Stimulated activated CD8-positive, alpha-beta memory T cell treated with anti-CD3 and anti-CD28 coated beads, Interleukin-15, amount 100 ng/mL, for 48 hours (primary cell): ENCODE data around the gene HTR4.
"Not testable (repeated sequence)": the region's sequence is repeated elsewhere in the genome, so short reads cannot be mapped to it uniquely, and the experiment has no call there.

ENCODE experiments used
- DNase-seq, 2 donors: peaks; one replicate each; pipeline ENCODE4 v3.0.0-alpha.2; 2020; ENCODE audit warnings: low read depth in 2 of 2

HTR4 gene

DNA sequence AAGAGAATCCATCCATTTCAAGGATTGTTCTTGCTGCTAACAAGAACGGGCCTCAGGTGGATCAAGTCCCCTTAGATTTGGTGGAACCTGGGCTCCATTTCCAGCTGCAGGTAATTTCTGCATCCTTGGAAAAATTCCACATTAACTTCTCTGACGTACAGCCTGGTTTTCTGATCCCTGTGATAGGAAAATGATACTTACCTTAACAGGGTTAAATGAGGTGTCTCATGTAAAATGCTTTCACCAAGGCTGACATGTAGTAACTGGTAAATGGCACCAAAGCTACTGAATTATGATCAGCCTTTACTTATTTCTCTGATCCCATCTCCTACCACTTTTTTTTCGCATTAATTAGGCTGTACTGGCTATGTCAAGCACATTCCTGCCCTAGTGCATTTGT, 176.9 kb downstream of the HTR4 start:
- no peak for DNase-seq

DNA sequence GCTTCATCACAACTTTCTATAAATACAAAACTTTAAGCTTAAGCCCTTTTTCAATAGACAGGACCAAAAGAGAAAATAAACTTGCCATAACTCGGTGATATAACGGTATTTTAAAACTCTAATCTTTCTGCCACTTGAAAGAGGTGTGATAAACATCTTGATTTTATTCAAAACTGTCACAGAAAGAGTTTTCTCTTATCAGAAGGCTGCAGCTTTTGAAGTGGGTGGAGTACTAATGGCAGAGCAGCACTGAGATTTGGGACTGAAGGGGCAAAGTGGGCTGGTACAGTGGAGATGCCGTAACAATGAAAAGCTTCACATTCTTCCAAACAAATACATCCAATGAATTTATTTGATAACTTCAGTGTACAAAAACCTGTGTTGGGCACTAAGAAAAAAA, 178.0 kb downstream of the HTR4 start:
- no peak for DNase-seq

DNA sequence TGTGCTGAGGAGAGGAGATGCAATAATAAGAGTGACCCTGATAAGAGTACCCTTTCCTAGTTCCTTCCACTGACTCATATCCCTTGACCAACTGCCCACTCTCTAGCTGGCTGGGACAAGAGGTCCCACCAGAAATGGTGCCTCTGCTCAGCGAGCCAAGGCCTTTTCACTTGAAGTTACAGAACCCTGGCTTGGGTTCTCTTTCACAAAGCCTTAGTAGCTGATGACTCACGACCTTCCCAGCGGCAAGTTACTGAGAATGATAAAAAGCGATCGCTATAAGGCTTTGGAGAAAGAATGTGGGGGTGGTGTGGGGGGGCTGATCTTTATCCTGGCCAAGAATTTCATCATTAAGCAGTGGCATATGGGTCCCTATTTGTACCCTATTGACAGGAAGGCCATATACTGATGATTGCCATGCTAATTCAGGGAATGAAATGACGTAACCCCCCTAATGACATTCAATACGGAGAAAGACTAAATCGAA, 180.3 kb downstream of the HTR4 start:
- DNase-seq, result no peak

DNA sequence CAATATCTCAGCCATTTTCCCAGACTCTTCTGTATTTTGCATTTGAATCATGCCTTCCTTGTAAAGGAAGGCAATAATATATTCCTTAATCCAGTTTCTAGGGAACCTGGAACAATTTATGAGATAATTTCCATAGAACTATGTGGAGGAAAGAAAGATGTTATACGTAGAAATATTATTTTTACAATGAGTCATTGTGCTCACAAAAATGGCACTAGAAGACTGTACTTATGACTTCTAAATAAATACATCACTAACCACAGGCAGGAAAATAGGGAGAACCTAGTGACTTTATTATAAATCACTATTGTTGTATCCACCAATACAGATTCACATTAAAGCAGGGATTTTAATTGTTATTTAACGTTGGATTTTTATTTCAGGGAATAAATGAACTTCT, 182.9 kb downstream of the HTR4 start:
- DNase-seq, result no peak

DNA sequence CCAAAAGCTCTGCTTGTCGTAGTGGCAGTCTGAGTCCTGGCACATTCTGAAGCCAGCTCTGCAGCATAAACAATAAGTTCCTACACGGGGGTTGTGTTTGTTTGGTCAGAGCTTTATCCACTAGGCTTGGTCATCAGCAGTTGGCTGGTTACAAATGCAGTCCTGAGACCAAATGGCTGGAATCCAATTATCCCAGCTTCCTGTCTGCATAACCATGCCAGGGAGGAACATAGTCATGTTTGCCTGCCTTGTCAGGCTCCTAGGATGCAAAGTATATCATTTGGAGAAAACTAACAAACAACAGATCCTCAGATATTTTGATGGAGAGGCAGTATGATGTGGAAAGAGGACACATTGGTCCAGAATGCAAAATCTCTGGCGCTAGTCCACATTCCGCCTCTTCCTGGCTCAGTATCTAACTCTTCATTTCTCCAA, 184.8 kb downstream of the HTR4 start:
- no peak for DNase-seq

DNA sequence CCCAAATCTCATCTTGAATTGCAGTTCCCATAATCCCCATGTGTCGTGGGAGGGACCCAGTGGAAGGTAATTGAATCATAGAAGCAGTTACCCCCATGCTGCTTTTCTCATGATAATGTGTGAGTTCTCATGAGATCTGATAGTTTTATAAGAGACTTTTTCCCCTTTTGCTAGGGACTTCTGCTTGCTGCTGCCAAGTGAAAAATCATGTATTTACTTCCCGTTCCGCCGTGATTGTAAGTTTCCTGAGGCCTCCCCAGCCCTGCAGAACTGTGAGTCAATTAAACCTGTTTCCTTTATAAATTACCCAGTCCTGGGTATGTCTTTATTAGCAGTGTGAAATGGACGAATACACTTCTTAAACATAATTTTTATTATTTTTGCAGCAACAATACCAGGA, 185.6 kb downstream of the HTR4 start:
- DNase-seq, result not testable (repeated sequence)

DNA sequence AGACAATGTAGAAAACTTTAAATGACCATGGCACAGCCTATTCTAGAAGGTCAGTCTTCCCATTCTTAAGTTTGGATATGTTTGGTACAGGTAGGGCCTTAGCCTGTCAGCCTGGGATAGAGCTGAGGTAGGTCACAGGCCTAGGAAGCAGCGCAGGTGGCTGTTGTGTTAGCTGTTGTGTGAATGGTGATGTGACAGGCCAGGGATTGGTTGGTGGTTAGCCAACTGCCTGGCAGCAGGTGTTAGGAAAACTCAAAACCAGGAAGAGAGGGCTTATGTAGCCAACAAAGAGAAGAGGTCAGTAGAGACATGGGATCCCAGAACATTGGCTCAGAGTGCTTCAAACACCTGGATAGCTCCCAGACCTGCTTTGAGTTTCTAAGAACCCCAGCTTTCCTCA, 186.4 kb downstream of the HTR4 start:
- DNase-seq, result no peak

DNA sequence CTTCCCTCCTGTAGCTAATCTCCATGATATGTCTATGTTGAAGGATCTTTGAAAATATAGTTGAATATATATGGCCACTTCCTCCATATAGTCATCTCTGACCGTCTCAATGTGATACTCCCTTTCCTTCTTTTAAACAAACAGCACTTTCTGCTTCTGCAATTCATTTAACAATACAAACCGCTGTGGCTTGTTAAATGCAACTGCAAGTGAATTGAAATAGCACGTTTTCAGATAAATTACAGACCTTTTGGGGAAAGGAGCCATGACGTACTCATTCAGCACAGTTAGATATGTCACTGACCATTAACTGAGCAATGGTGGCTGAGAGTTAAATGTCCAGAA, 188.1 kb downstream of the HTR4 start:
- DNase-seq, result no peak

DNA sequence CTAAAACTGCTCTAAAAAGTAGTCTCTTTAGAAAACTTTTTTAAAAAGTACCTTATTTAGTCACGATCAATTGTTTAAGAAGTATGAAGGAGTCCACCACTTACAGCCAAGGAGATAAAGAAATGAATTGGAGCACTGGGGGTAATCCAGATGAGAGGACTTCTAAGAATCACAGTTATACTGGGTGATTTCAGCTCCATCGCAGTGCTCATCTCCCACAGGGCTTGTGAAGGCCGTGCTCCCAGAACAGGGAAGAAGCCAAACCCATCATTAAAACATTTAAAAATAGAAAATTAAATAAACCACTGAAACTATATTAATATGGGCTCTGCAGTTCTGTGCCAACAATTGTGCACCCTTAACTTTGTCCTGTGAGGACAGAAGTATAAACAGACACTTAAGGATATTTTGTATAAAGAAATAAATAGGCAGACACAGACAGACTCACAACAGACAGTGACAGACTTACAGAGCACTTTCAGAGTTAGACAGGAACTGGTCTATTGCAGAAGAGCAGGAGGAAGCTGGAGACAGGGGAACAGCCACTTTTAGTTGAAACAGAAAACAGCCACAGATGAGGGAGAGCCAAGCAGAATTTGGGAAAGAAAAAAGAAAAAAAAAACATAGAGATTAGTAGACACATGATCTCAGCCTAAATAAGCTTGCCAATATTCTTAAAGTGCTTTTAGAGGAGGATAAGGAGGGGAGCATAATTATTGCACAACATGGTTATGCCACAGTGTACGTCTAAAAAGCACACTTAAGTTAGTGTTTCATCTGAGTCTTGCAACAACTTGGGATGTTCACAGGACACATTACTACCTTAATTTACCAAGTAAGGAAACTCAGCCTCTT, 188.7 kb downstream of the HTR4 start:
- no peak for DNase-seq

DNA sequence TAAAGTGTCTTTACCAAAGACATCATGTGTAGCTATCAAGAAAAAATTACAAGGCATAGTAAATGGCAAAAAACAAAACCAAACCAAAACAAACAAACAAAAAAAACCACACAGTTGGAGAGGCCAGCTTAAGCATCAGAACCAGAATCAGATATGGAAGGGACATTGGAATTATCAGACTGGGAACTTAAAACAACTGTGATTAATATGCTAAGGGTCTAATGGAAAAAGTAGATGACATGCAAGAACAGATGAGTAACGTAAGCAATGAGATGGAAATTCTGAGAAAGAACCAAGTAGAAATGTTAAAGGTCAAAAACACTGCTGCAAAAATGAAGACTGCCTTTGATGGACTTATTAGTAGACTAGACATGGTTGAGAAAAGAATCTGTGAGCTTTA, 194.7 kb downstream of the HTR4 start:
- no peak for DNase-seq

DNA sequence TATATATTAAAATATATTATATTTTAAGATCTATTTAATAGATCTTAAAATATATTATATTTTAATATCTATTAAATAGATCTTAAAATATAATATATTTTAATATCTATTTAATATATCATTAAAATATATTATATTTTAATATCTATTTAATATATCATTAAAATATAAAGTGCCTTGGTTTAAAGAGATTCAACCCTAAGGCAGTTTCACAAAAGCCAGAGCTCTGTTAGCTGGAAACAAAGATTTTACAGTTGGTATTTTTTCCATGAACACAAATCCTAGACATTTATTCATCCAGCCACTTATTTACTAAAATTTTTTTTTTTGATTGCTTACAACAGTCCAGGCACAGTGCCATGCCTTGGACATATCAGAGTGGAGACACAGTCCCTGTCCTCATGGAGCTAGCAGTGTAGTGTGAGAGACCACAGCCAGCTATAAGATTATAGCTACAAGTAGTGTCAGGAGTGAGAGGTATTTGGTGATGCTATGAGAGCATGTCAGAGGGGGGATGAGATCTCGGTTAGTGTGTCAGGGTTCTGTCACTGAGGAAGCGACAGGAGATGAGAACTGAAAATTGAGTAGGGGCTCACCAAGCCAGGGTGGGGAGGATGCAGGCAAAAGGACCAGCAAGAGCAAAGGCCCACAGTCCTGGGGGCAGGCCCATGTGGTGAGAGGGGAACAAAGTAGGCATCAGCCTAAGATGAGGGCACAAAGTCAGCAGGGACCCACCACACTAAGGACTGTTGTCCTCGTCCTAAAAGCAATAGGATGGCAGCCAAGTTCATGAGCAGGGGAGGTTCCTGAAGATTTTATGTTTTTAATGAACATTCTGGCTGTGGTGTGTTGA, 196.1 kb downstream of the HTR4 start:
- DNase-seq, result no peak

DNA sequence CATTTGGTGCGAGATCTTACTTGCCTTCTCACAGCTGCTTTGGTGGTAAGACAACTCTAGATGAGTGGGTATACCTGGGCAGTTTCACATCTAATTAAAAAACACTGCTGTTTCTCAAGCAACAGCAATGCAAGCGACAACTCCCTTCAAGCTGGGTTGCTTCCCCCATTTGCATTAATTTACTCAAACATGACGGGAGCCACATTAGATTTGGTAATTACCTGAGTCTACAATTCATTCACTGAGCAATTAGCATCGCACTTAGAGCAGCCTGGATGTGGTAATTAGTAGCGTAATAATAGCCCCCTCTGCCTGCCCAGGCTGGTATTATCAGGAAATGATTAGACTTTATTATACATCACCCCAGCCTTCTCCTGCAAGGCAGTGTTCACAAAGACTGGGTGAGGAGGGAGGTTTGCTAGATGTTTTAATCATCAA, 197.1 kb downstream of the HTR4 start:
- DNase-seq, result no peak

DNA sequence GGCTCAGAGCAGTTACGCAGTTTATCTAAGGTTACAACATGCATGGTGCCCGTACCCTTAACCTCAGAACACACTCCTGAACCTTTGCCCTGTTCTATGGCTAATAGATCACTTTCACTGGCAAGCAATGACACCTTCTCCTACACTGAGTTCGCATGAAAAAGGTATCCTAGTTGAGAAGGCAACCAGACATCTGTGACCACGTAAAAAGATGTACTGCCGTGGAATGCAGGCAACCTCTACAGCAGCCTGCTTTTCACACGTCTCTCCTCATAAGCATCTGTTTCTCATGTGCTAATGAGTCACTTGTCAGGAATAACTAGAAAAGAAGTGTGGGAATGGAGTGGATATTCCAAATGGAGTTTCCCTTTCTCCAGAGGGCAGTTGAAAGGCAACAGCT, 199.1 kb downstream of the HTR4 start:
- no peak for DNase-seq

DNA sequence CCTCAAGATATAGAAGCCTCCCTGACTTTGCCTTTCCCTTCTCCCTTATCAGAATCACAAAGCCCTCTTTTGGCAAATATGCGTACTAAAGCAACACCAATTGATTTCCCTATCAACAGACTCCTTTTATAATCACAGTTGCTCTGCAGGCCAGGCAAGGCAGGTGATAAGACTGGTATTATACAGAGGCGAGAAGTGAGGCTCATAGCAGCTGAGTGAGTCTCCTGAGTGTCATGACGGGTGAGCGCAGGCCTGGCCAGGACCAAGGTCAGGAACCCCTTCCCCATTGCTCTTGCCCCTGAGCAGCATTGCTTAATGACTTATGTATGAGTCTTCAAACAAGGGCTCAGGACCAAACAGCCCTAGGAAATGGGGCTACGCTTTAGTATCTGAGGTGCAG, 199.8 kb downstream of the HTR4 start:
- no peak for DNase-seq

DNA sequence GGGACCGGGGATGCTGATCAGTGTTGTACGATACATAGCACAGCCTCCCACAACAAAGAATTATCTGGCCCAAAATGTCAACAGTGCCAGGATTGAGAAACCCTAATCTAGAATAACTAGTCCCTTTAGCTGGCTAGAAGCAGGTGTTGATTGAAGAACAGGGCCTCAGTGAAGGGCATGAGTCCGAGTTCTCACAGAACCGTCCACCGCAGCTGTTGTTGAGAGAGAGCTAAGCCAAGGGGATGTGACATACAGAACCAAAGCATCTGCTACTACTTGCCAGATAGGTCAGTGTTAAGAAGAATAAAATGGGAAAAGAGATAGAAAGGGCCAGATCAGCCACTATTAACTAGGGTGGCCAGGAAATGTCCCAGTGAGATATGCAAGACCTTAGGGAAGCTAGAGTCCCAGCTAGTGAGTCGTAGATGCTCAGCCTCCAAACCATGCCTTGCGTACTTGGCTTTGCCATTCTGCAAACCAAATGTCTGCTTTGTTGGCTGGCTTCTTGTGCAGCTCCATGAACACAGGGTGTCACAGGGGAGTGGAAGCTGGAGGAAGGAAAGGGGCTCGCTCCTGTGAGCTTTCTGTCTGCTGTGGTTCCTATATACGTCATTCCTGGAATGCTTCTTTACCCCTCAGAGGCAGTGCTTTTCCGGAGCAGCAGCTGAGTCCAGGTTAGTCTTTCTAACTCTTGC, 201.7 kb downstream of the HTR4 start:
- no peak for DNase-seq

DNA sequence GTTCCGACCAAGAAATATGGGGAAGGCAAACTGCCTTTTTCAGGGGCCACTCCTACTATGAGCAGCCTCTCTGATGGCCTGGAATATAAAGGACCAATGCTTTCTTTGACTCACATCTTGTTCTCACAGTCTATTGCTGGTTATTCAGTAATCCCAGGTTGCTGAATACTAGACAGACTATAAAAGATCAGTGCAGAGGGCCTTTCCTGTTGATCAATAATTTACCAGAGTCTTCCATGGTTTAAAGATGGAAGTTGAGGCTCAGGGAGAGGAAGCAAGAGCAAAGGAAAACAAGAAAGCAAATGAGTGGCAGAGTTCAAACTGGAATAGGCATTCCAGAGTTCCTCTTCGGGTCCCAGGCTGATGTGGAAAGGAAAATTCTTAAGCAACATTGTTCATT, 207.7 kb downstream of the HTR4 start:
- DNase-seq, result no peak

DNA sequence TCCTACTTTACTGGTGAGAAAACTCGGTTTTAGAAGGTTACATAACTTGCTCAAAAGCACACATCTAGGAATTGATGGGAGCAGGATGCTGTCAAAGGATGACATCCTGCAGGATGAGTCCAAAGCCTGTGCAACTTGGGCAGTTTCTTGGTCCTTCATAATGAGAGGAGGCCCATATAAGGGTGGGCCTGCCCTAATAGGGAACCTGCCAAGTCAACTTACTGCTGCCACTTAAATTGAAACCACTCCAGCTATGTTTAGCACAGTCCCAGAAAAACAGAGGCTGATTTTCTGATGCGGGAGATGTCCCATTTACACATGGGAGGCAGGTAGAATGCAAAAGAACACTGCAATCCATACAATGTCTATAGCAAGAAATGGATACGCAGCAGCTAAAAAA, 208.7 kb downstream of the HTR4 start:
- DNase-seq, result no peak

DNA sequence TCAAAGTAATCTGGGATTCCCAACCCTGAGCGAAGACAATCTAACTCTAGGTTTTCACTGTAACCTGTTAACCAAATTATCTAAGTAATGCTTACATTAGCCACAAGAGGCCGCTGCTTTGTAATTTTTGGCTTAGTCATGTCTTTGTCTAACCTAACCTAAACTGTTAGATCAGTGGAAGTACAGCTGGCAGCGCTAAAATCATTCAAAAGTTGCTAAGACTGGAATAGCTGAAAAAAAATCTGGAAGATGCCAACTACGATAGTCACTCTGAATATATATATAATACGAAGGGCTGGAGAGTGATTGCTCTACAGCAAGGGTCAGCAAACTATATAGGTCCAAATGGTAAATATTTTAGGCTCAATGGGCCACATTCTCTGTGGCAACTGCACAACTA, 210.3 kb downstream of the HTR4 start:
- peak in 1 of 2 donors; percentile 6 for DNase-seq

DNA sequence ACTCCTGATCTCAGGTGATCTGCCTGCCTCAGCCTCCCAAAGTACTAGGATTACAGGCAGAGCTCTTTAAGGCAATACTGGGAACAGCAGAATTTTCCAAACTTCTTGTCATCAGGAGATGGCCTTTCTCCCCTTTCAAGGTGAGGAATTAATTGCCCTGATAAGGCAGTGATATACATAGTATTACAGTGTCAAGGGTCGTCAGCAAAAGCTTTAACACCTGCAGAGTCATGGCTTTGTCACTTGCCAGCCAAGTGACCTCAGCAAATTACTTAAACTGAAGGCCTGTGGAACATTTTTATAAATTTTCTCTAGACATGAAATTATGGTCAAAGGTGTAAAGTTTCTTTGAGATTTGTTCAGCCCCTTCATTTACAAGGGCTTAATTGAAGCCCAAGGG, 211.1 kb downstream of the HTR4 start:
- no peak for DNase-seq

DNA sequence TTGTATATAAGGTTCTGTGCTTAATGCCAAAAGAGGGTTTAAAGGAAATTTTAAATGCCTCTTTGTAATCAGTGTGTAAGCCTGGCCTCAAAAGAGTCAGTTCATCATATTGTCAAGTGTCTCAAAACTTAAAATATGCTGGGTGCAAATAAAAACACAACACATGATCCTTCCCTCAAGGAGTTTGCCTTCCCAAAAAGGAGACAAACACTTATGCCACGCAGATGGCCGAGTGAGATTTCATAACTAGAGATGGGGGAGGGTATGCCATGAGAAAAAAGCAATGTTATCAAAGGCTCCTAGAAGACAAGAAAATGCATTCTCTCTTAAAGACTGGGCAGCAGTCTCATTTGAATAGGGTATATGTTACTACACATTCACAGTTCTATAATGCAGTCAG, 215.4 kb downstream of the HTR4 start:
- no peak for DNase-seq

DNA sequence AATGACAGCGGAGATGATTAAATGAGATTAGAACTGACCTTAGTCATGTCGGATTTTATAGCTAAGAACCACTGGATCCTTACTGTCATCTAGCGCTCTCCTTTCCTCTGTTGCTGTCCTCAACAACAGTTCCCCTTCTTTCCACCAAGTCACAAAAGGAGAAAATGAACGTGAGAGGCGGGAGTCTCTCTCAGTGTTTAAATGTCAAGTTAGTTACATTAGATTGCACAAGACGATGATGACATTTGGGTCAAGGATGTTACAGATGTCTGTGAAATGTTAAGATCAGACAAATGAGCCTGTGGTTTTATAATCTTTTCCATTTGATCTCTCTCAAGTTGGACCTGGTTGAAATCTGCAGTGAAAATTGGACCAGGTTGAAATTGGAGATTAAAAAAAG, 217.1 kb downstream of the HTR4 start:
- DNase-seq, result no peak

DNA sequence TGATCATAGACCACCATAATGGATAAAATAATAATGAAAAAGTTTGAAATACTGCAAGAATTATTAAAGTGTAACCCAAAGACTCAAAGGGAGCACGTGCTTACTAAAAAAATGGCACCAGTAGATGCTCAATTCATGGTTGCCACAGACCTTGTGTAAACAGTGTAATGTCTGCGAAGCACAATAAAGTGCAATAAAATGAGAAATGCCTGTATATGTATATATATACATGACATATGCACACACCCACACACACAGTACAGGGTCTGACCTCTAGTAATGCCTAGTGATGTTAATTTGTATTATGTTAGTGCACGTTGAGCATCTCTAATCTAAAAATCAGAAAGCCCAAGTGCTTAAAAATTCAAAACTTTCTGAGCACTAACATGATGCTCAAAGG, 218.3 kb downstream of the HTR4 start:
- no peak for DNase-seq
